BE2C (cell line): ENCODE data around the gene CATSPER1.
"Not testable (repeated sequence)": the region's sequence is repeated elsewhere in the genome, so short reads cannot be mapped to it uniquely, and the experiment has no call there.

Experiments used
- DNase-seq: peaks from one replicate; pipeline ENCODE4 v3.0.0-alpha.2; 2020
- H3K27me3 ChIP-seq: fragments of 250-450 bp; sonication (Bioruptor Pico); 2 replicates; pipeline ENCODE4 v1.5.1; 2020; ENCODE audit warnings: mild to moderate bottlenecking
- H3K36me3 ChIP-seq: fragments of 250-450 bp; sonication (Bioruptor Pico); 2 replicates; pipeline ENCODE4 v1.5.1; 2020; ENCODE audit warnings: mild to moderate bottlenecking
- H3K4me1 ChIP-seq: fragments of 250-450 bp; sonication (Bioruptor Pico); 2 replicates; pipeline ENCODE4 v1.5.1; 2020
- H3K4me3 ChIP-seq: 2 replicates; pipeline ENCODE4 v1.5.1; 2011; ENCODE audit warnings: low read depth, low read length
- H3K9me3 ChIP-seq: fragments of 250-450 bp; sonication (Bioruptor Pico); 2 replicates; pipeline ENCODE4 v1.5.1; 2020
- CTCF ChIP-seq: IDR thresholded peaks from 2 replicates; pipeline ENCODE4 v1.5.1; 2012; ENCODE audit warnings: mild to moderate bottlenecking, low read depth, low read length

The CATSPER1 gene

GRCh38 chr11:66037327-66037726, 11.0 kb upstream of the CATSPER1 start:
- Histone ChIP-seq H3K27me3 (no peaks in the 10 kb centered on the region; the same call in 1 of the 2 replicates), H3K4me1 (no peaks in the 10 kb centered on the region), H3K36me3 (no peaks in the 10 kb centered on the region), H3K4me3 (no peak overlapping the region), H3K9me3 (no peaks in the 10 kb centered on the region)
- no peak for TF ChIP-seq CTCF
- no peak for DNase-seq

DNA sequence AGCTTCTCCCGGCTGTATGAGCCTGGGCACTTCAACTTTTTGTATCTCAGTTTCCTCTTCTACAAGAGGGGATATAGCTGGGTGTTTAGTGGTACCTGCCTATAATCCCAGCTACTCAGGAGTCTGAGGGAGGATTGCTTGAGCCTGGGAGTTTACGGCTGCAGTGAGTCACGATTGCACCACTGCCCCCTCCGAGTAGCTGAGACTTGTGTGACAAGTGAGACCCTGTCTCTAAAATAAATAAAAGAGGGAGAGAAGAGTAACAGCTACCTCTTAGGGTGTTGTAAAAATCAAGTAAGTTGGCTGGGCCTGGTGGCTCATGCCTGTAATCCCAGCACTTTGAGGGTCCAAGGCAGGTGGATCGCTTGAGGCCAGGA, 10.0 kb upstream of the CATSPER1 start:
- Histone ChIP-seq H3K4me3 (no peak overlapping the region), H3K36me3 (no peaks in the 10 kb centered on the region), H3K9me3 (no peaks in the 10 kb centered on the region), H3K4me1 (no peaks in the 10 kb centered on the region), H3K27me3 (no peaks in the 10 kb centered on the region; the same call in 1 of the 2 replicates)
- no peak for TF ChIP-seq CTCF
- DNase-seq, result no peak

GRCh38 chr11:66035653-66036333, 9.5 kb upstream of the CATSPER1 start:
- no peaks in the 10 kb centered on the region for H3K9me3 ChIP-seq
- no peak for TF ChIP-seq CTCF
- H3K4me3 ChIP-seq, result no peak overlapping the region
- H3K4me1 ChIP-seq, result no peaks in the 10 kb centered on the region
- no peak for DNase-seq
- H3K36me3 ChIP-seq, result no peaks in the 10 kb centered on the region
- H3K27me3 ChIP-seq, result no peaks in the 10 kb centered on the region; the same call in 1 of the 2 replicates

- no peaks in the 10 kb centered on the region for H3K9me3 ChIP-seq
- peaks cover 4% of the 10 kb centered on the region; the same call in 1 of the 2 replicates for H3K27me3 ChIP-seq
- DNase-seq, result no peak
- H3K4me3 ChIP-seq, result no peak overlapping the region
- no peaks in the 10 kb centered on the region for H3K4me1 ChIP-seq
- no peaks in the 10 kb centered on the region for H3K36me3 ChIP-seq
- TF ChIP-seq CTCF, result no peak
Observed at GRCh38 chr11:66032957-66033735, 6.9 kb upstream of the CATSPER1 start.

GRCh38 chr11:66023186-66023440, 3.2 kb downstream of the CATSPER1 start:
- DNase-seq, H3K36me3 ChIP-seq, H3K9me3 ChIP-seq, H3K4me3 ChIP-seq, H3K27me3 ChIP-seq, H3K4me1 ChIP-seq: not testable (repeated sequence)

- Histone ChIP-seq H3K4me1 (no peaks in the 10 kb centered on the region), H3K9me3 (no peaks in the 10 kb centered on the region), H3K36me3 (no peaks in the 10 kb centered on the region), H3K27me3 (0 out of 2 replicates have a peak, but pooled peaks cover 3% of the 10 kb centered on the region), H3K4me3 (peak overlapping the region; percentile 45)
- peak; percentile 85 for DNase-seq
- peak; percentile 84 for TF ChIP-seq CTCF
Observed at GRCh38 chr11:66022401-66023185, 3.7 kb downstream of the CATSPER1 start.
